GM19239 (cell line): ENCODE results near the gene DNAI1.

ENCODE experiments used
- DNase-seq: peaks from one replicate; pipeline ENCODE4 v3.0.0; 2011; ENCODE audit warnings: low spot score; ENCODE audit not compliant: insufficient read length
- FAIRE-seq: peaks from 2 replicates; lab custom pipeline; 2011; peaks lifted over from hg19 to GRCh38; lab: Jason Lieb, UNC

Gene DNAI1

DNA sequence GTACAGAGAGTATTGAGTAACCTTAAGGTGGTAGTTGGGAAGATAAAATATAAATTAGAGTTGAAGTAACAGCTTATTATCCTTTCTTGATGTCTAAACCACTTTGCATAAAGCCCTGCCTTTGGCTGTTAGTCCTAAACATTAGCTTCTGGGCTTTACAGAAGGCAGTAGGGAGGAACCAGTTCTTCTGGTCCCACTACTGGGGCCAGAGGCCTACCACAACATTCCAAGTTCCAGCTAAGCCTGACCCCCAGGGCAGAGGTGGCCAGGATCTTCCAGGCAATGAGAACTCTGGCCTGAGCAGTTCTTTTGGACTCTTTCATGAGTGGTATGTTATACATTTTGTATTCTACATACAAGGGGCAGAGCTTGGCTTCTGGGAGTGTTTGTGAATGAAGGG, 26.1 kb downstream of the DNAI1 start:
- FAIRE-seq, result no peak
- DNase-seq, result no peak

- DNase-seq (no peak), FAIRE-seq (no peak)
Measured at GRCh38 chr9:34485822-34486221, 27.2 kb downstream of the DNAI1 start.

DNA sequence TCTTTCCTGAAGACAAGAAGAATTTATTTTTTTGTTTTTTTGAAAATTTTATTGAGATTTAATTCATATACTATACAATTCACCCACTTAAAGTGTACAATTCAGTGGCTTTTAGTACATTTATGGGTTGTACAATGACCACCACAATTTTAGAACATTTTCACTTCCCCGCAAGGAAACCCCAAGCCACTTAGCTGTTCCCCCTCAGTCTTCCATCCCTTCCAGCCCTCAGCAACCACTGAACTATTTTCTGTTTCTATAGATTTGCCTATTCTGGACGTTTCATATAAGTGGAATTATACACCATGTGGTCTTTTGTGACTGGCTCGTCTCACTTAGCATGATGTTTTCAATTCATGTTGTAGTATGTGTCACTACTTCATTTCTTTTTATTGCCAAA, 28.0 kb downstream of the DNAI1 start:
- FAIRE-seq (no peak), DNase-seq (no peak)

DNA sequence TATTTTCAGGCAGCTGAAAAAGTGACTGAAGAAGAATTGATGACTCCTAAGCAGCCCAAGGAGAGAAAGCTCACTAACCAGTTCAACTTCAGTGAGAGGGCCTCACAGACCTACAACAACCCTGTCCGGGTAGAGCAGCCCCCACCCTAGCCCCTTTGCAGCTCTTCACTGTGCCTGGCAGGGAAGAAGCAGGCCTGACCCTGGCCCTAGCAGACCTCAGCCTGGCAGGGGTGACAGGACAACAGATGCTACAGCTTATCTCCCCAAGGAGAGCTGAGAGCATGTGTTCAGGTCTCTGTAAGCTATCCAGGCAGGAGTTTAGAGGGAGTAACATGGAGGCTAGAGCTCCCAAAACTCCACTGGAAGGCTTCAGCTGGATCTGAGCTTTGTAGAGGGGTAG, 31.8 kb downstream of the DNAI1 start:
- FAIRE-seq, result no peak
- DNase-seq, result no peak

DNA sequence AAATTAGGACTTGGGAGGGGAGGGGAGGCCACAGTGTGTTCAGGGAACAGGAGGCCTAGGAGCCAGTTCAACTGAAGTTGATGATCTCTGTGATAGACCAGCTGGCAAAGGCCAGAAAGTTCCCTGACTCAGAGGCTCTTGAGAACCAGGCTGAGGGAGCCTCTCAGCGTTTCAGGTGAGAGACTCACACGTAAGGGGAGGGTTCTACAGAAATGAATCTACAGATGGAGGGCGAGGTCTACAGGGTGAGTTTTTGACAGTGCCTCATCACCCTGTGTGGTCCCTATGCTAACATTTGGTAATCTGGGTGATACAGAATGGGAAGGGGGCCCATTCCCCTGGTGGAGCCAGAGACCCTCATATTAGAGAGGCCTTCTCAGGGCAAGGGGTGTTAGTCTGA, 32.2 kb downstream of the DNAI1 start:
- DNase-seq (no peak), FAIRE-seq (no peak)

DNA sequence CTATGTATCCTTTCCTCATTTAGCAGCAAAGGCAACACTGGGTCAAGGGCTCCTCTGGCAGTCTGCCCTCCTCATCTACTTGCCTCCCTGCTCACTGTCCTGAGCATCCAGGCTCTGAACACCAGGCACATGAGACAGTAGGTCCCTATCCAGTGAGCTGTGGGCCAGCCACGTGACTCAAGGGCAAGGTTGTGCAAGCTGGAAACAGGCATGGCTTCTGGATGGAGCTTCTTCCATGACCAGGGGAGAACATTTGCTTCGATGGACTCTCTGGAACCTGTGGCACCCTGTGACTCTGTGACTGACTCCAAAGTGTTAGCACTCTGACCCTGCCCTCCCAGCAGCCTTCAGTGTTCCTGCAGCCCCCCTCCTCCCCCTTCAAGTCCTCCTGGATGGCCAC, 33.0 kb downstream of the DNAI1 start:
- no peak for DNase-seq

GRCh38 chr9:34492051-34492450, 33.4 kb downstream of the DNAI1 start:
- DNase-seq (no peak), FAIRE-seq (no peak)

More for the DNA sequence above, 33.0 kb downstream of the DNAI1 start:
- no peak for FAIRE-seq

GRCh38 chr9:34493972-34494535, 35.4 kb downstream of the DNAI1 start:
- no peak for FAIRE-seq
- no peak for DNase-seq

GRCh38 chr9:34496149-34496712, 37.6 kb downstream of the DNAI1 start:
- no peak for DNase-seq
- FAIRE-seq, result no peak

DNA sequence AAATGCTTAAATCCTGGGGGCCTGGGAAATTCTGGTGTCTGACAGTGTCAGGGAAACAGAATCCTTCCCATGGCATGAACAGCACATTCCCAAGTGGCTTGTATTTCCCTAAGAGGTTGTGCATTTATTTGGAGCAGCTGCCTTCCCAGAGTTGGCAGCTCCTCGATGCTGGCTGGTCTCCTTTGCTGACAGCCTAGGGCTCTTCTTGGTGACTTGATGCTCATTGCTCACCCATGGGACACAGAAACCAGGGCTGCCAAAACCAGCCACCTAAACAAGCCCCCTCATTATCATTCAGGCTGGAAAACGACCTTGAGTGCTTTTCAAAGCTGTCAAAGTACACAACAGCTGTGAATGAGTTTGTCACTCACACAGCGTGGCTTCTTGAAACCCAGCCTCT, 39.9 kb downstream of the DNAI1 start:
- FAIRE-seq, result no peak

GRCh38 chr9:34499076-34499475, 40.5 kb downstream of the DNAI1 start:
- no peak for FAIRE-seq
- DNase-seq, result no peak

More for the DNA sequence above, 39.9 kb downstream of the DNAI1 start:
- no peak for DNase-seq

DNA sequence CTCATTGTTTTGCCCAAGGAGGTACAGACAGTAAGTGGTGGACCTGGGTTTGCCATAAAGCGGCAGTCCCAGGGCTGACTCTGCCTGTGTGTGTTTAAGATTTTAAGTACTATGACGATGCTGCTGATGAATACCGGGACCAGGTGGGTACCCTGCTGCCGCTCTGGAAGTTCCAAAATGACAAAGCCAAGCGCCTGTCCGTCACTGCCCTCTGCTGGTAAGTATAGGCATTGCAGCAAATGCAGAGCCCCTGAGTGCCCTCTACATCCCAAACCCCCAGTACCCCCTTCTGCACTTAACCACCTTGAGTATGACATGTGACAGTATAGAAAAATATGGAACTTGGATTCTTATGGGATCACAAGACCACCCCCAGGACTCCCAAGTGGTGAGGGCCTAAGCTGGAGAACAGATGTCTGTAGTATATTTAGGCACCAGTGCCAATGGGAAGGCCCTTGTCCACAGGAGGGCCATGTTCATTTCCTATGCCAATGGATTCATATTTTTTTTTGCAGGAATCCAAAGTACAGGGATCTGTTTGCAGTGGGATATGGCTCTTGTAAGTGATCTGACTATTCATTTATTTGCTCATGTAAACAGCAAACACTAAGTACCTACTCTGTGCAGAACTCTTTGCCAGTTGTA, 42.1 kb downstream of the DNAI1 start:
- FAIRE-seq (peak; percentile 90), DNase-seq (peak; percentile 53)

DNA sequence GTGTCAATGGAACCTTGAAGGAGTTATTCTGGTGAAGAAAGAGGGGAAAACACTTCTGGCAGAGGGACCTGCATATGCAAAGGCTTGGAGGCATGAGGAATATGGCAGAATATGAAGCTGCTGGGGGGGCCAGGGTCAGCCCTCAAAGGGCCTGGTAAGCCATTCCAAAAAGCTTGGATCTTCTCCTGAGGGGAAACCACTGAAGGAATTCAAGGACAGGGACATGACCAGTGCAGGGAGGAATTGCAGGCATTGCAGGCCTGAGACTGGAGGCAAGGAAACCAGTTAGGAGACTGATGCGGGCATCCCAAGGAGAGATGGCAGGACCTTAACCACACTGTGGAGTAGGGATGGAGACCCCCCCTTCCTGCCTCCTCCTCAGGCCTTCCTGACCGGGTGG, 42.8 kb downstream of the DNAI1 start:
- no peak for FAIRE-seq

GRCh38 chr9:34501889-34502425, 43.4 kb downstream of the DNAI1 start:
- no peak for DNase-seq

More for the DNA sequence above, 42.8 kb downstream of the DNAI1 start:
- no peak for DNase-seq

GRCh38 chr9:34502471-34502870, 43.9 kb downstream of the DNAI1 start:
- FAIRE-seq (no peak), DNase-seq (no peak)

More at GRCh38 chr9:34501889-34502425, 43.4 kb downstream of the DNAI1 start:
- no peak for FAIRE-seq

GRCh38 chr9:34502891-34503290, 44.3 kb downstream of the DNAI1 start:
- DNase-seq (no peak), FAIRE-seq (no peak)

DNA sequence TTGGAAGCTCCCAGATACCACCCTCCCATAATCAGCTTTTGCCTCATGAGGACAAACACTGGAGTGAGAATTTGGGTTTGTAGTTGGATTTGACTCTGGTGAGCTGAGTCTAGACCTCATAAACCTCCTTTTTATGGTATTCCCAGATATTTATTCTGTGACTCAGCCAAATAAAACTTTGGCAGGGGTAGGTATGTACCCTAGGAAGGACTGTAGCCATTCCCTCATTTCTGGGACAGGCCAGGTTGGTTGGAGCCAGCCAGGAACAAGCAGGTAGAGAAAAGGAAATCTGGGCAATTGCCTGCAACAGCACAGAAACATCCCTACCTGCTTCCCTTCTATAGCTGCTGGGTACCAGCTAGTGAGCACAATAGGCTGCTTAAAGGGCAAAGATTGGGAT, 44.8 kb downstream of the DNAI1 start:
- DNase-seq (no peak), FAIRE-seq (no peak)

DNA sequence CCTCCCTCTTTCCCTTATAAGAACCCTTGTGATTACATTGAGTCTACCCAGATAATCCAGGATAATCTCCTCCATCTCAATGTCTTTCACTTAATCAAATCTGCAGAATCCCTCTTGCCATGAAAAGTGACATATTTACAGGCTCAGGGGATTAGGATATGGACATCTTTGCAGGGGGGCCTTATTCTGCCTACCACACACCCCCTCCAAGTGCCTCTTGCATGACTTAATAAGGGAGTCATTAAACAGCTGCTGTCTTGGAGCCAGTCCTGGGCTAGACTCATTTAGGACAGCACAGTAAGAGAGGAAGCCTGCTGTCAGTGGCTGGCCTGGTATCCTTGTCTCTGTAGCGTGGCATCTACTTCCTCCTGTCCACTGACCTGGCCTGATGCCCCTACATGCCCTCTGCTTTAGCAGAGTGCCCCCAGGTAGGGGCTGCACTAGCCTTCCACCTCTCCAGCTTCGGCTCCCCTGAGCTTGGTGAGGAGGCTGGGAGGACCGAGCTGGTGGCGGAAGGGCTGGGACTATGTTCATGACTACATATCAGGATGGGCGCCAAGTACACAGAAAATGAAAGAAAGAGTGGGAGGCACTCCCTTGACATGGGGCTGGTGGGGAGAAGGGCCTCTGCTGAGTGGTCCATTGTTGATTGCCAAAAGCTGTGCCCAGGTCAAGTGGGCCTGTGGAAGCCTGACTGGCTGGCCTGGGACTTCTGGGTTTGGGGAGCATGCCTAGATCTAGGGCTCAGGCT, 46.9 kb downstream of the DNAI1 start:
- DNase-seq (no peak), FAIRE-seq (no peak)

DNA sequence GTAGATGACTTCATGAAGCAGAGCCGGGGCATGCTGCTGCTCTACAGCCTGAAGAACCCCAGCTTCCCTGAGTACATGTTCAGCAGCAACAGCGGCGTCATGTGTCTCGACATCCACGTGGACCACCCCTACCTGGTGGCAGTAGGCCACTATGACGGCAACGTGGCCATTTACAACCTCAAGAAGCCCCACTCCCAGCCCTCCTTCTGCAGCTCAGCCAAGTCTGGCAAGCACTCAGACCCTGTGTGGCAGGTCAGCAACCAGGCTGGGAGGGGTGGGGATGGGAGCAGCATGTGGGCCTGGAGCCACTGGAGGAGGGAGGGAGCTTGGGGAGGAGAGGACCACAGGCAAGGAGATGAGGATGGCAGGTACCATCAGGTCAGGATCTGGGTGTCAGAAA, 48.0 kb downstream of the DNAI1 start:
- no peak for FAIRE-seq

DNA sequence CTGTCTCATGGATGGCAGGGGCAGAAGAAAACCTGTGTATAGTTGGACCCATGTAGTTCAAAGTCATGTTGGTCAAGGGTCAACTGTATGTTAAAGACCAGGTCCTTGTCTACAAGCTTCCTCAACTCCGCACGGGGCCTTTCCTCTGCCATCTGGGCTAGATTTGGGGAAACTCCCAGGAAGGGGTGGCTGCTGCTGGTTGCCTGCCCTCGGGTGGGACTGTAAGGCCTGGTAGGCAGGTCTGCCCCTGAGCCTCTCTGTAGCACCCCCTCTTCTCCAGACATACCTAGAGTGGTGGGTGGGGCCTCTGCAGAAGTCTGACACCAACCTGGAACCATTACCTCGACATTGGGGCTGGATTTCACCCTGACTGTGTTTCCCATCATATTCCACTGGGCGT, 49.0 kb downstream of the DNAI1 start:
- FAIRE-seq, result no peak
- DNase-seq, result no peak

More for the DNA sequence above, 48.0 kb downstream of the DNAI1 start:
- DNase-seq, result no peak

- no peak for FAIRE-seq
- DNase-seq, result no peak
Measured at GRCh38 chr9:34507966-34508365, 49.4 kb downstream of the DNAI1 start.
